Measurements from ENCODE around the gene RALBP1.

GRCh38 chr18:9545029-9545428 is 69.7 kb downstream of the RALBP1 start:
- TF ChIP-seq POLR2A (IDR thresholded peaks at IDR 0.05) (no peak), CTCF (IDR thresholded peaks at IDR 0.05) (no peak)

Measured in testis (tissue), 2 donors.